MCF 10A (cell line): Measurements from ENCODE around the gene FTSJ1. TPM values are rescaled to one million over a fixed set of nuclear protein-coding genes. Genes with fewer than 3 reads are reported as not detected.

Experiments
- BruUV-seq: library from RNA; stranded (reverse); fragments of 400-500 nt; replicated peaks from 2 replicates; lab custom pipeline; 2021; lab: Mats Ljungman, UMichigan
- CTCF ChIA-PET: fragments of 300-600 bp; sonication (Branson Sonifier 250); formaldehyde crosslinking; extraction: SDS; loops from one replicate; lab custom pipeline; 2021; ENCODE audit warnings: antibody characterized with exemption, inconsistent platforms; lab: Yijun Ruan, JAX
- POLR2A ChIA-PET: fragments of 300-600, 350-650 bp; sonication (Branson Sonifier 250); formaldehyde crosslinking; extraction: SDS; loops from one replicate; lab custom pipeline; 2020; ENCODE audit warnings: antibody characterized with exemption, inconsistent platforms; lab: Yijun Ruan, JAX
- DNase-seq: peaks from one replicate; pipeline ENCODE4 v3.0.0-alpha.2; 2018; ENCODE audit not compliant: unreplicated experiment
- H3K27ac Mint-ChIP-seq: one replicate; pipeline ENCODE4 v1.8.0; 2022; ENCODE audit warnings: mild to moderate bottlenecking, low read depth, mixed read lengths; ENCODE audit not compliant: unreplicated experiment
- H3K27me3 Mint-ChIP-seq: one replicate; pipeline ENCODE4 v1.8.0; 2022; ENCODE audit warnings: mixed read lengths; ENCODE audit not compliant: insufficient read depth, unreplicated experiment
- H3K36me3 Mint-ChIP-seq: one replicate; pipeline ENCODE4 v1.8.0; 2022; ENCODE audit warnings: mild to moderate bottlenecking, moderate library complexity, mixed read lengths; ENCODE audit not compliant: insufficient read depth, unreplicated experiment
- H3K4me1 Mint-ChIP-seq: one replicate; pipeline ENCODE4 v1.8.0; 2022; ENCODE audit warnings: mixed read lengths; ENCODE audit not compliant: insufficient read depth, unreplicated experiment
- H3K4me3 Mint-ChIP-seq: one replicate; pipeline ENCODE4 v1.8.0; 2022; ENCODE audit warnings: mild to moderate bottlenecking, moderate library complexity, mixed read lengths; ENCODE audit not compliant: unreplicated experiment
- H3K9me3 Mint-ChIP-seq: one replicate; pipeline ENCODE4 v1.8.0; 2022; ENCODE audit warnings: mixed read lengths; ENCODE audit not compliant: unreplicated experiment
- intact Hi-C: fragments of 100-400 bp; cut with micrococcal nuclease; formaldehyde crosslinking; loops from 2 replicates; pipeline ENCODE4 v1.14.1; 2022
- total RNA-seq: library from RNA; stranded (reverse); gene quantifications from 2 replicates; pipeline ENCODE4 v1.2.3, GENCODE V29; 2022
- TF ChIP-seq, protein P1 (sequence below): fragments of 200-600 bp; IDR thresholded peaks from one replicate; pipeline ENCODE4 v1.8.0; 2022; ENCODE audit warnings: antibody characterized with exemption, mild to moderate bottlenecking; ENCODE audit not compliant: unreplicated experiment

The FTSJ1 gene
- total RNA-seq, 1 experiment from 2014 or later = 107 TPM

DNA sequence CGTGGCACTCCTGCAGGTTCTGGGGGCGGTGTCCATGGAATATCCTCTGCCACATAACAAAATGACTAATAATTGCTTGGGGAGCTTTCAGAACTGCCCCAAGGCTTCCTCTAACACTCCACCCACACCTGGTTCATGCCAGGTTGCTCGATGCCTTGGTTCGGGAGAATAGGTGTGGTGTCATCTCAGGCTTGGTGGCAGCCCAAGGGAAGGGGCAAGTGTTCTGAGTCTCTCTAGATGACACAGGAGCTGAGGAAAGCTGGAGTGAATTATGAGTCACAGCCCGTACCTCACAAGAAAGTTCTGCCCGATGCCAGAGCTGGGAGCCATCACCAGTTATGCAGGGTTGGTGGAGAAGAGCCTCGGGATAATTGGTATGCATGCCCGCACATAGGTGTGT is 14.7 kb downstream of the FTSJ1 start:
- no TSS peak for BruUV-seq
- peak overlapping the region; percentile 44 for H3K27ac Mint-ChIP-seq
- H3K9me3 Mint-ChIP-seq = no peaks in the 10 kb centered on the region
- intact Hi-C loops = loop anchor here (5.0 kb wide), 1 partner anchor 463 kb away; no protein-coding TSS in a partner anchor
- H3K4me1 Mint-ChIP-seq = peaks cover 25% of the 10 kb centered on the region
- H3K27me3 Mint-ChIP-seq = no peaks in the 10 kb centered on the region
- peak overlapping the region; percentile 24 for H3K4me3 Mint-ChIP-seq
- POLR2A ChIA-PET = interaction anchor here (0.6 to 2.0 kb wide), 13 partner anchors 14 to 1652 kb away, joined by 3 to 22 read pairs (median 4); partner anchors contain the start of genes EBP, FTSJ1, RBM3 and TBC1D25
- peak; percentile 67 for DNase-seq
- CTCF ChIA-PET = interaction anchor here (0.6 to 1.8 kb wide), 2 partner anchors 408 to 1615 kb away, joined by 3 to 7 read pairs; no protein-coding TSS in a partner anchor
- peaks cover 8% of the 10 kb centered on the region for H3K36me3 Mint-ChIP-seq
- TF ChIP-seq, protein P1, sequence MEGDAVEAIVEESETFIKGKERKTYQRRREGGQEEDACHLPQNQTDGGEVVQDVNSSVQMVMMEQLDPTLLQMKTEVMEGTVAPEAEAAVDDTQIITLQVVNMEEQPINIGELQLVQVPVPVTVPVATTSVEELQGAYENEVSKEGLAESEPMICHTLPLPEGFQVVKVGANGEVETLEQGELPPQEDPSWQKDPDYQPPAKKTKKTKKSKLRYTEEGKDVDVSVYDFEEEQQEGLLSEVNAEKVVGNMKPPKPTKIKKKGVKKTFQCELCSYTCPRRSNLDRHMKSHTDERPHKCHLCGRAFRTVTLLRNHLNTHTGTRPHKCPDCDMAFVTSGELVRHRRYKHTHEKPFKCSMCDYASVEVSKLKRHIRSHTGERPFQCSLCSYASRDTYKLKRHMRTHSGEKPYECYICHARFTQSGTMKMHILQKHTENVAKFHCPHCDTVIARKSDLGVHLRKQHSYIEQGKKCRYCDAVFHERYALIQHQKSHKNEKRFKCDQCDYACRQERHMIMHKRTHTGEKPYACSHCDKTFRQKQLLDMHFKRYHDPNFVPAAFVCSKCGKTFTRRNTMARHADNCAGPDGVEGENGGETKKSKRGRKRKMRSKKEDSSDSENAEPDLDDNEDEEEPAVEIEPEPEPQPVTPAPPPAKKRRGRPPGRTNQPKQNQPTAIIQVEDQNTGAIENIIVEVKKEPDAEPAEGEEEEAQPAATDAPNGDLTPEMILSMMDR = no peak

GRCh38 chrX:48491809-48492208 is 15.8 kb downstream of the FTSJ1 start:
- no peak overlapping the region for H3K27ac Mint-ChIP-seq
- no peak overlapping the region for H3K4me3 Mint-ChIP-seq
- H3K36me3 Mint-ChIP-seq = peaks cover 5% of the 10 kb centered on the region
- POLR2A ChIA-PET = no interaction called here
- BruUV-seq = no TSS peak
- no peaks in the 10 kb centered on the region for H3K9me3 Mint-ChIP-seq
- TF ChIP-seq, protein P1 = no peak
- intact Hi-C loops = loop anchor here (5.0 kb wide), 1 partner anchor 465 kb away; no protein-coding TSS in a partner anchor
- CTCF ChIA-PET = no interaction called here
- DNase-seq = no peak
- peaks cover 25% of the 10 kb centered on the region for H3K4me1 Mint-ChIP-seq
- no peaks in the 10 kb centered on the region for H3K27me3 Mint-ChIP-seq

- intact Hi-C loops = loop anchor here (5.0 kb wide), 1 partner anchor 465 kb away; no protein-coding TSS in a partner anchor
- no TSS peak for BruUV-seq
- H3K27ac Mint-ChIP-seq = peak overlapping the region; percentile 4
- H3K4me1 Mint-ChIP-seq = peaks cover 21% of the 10 kb centered on the region
- peak; percentile 36 for DNase-seq
- ChIA-PET CTCF (no interaction called here), POLR2A (no interaction called here)
- H3K9me3 Mint-ChIP-seq = no peaks in the 10 kb centered on the region
- TF ChIP-seq, protein P1 = no peak
- H3K27me3 Mint-ChIP-seq = no peaks in the 10 kb centered on the region
- no peaks in the 10 kb centered on the region for H3K36me3 Mint-ChIP-seq
- no peak overlapping the region for H3K4me3 Mint-ChIP-seq
Measured at GRCh38 chrX:48492293-48492910, 16.4 kb downstream of the FTSJ1 start.

DNA sequence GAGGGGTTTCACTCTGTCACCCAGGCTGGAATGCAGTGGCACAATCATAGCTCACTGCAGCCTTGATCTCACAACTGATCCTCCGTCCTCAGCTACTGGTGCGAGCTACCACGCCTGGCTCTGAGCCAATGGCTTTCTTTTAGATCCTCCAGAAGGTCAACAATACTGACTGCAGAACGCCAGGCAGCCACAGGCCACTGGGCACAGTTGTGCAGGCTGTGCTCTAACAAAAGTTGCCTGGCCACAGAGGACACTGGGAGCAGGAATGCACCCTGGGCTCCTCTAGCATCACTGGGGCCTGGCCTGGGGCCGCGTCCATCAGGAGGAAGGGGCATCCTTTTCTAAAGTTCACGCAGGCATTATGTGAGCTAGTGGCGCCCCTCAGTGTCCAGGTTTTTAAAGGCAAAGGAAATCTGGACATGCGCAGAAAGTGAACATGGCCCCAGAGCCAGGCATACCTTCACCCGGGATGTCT is 17.9 kb downstream of the FTSJ1 start:
- intact Hi-C loops = loop anchor here (1.0 to 5.0 kb wide), 2 partner anchors 411 to 467 kb away; no protein-coding TSS in a partner anchor
- BruUV-seq = no TSS peak
- Mint-ChIP-seq H3K27ac (no peak overlapping the region), H3K4me3 (no peak overlapping the region), H3K4me1 (peaks cover 26% of the 10 kb centered on the region), H3K36me3 (no peaks in the 10 kb centered on the region), H3K9me3 (no peaks in the 10 kb centered on the region), H3K27me3 (no peaks in the 10 kb centered on the region)
- TF ChIP-seq, protein P1 = peak; percentile 33
- DNase-seq = peak; percentile 57
- CTCF ChIA-PET = interaction anchor here (0.6 to 1.9 kb wide), 7 partner anchors 13 to 467 kb away, joined by 3 to 5 read pairs (median 4); no protein-coding TSS in a partner anchor
- POLR2A ChIA-PET = no interaction called here
